ENCODE data around the gene SWT1. TPM values are rescaled to one million over a fixed set of nuclear protein-coding genes. Genes with fewer than 3 reads are reported as not detected.

SWT1 gene
- total and polyA plus RNA-seq, 9 of the 15 experiments (the other 6 are each of a cell fraction or from before 2014, with no cell fraction given), result 1.5 to 3.4 (median 2.3) TPM

GRCh38 chr1:185316163-185317033 is 159.4 kb downstream of the SWT1 start (continued):
- TF ChIP-seq ARID4B (CRISPR knock-in tag; IDR thresholded peaks at IDR 0.05) (peak; percentile 93; the same call in 1 of the 2 replicates), TCF7L2 (IDR thresholded peaks at IDR 0.05; ENCODE audit: low read depth, low read length) (no peak), CEBPB (tag; IDR thresholded peaks at IDR 0.05) (no peak), SAFB2 (IDR thresholded peaks at IDR 0.05; ENCODE audit: borderline replicate concordance, low read depth, low read length, severe bottlenecking) (no peak), TRIM25 (IDR thresholded peaks at IDR 0.05; ENCODE audit: borderline replicate concordance) (no peak), IRF1 (CRISPR knock-in tag; IDR thresholded peaks at IDR 0.05; ENCODE audit: borderline replicate concordance) (no peak), ZBED1 (IDR thresholded peaks at IDR 0.05) (no peak), RB1 (IDR thresholded peaks at IDR 0.05; ENCODE audit: low read depth) (peak; percentile 54; the same call in 1 of the 2 replicates), E2F3 (CRISPR knock-in tag; IDR thresholded peaks at IDR 0.05) (peak; percentile 26), KDM1A (IDR thresholded peaks at IDR 0.05) (0 out of 4 replicates have a peak, but pooled peaks of 1 of the 2 experiments have one; percentile 4), GATAD2A (IDR thresholded peaks at IDR 0.05) (no peak), TAL1 (IDR thresholded peaks at IDR 0.05) (no peak), IRF2 (CRISPR knock-in tag; IDR thresholded peaks at IDR 0.05) (no peak), NEUROD1 (IDR thresholded peaks at IDR 0.05; ENCODE audit: borderline replicate concordance, low read depth, low read length, partially characterized antibody) (peak; percentile 30), CAMTA2 (CRISPR knock-in tag; conservative IDR thresholded peaks at IDR 0.05) (no peak), ZNF311 (CRISPR knock-in tag; IDR thresholded peaks at IDR 0.05) (no peak), POU5F1 (IDR thresholded peaks at IDR 0.05; ENCODE audit: borderline replicate concordance, low read depth, low read length, partially characterized antibody) (no peak), MXD1 (CRISPR knock-in tag; IDR thresholded peaks at IDR 0.05; ENCODE audit: borderline replicate concordance, poor library complexity, severe bottlenecking) (no peak), GTF2F1 (IDR thresholded peaks at IDR 0.05; ENCODE audit: low read depth, low read length) (no peak), ZNF282 (CRISPR knock-in tag; IDR thresholded peaks at IDR 0.05) (0 out of 2 replicates have a peak, but pooled peaks have one; percentile 23), ESRRA (IDR thresholded peaks at IDR 0.05; ENCODE audit: borderline replicate concordance, low read depth) (peak; percentile 9)
